A549 (cell line): ENCODE results near the gene FAM107A. TPM values are rescaled to one million over a fixed set of nuclear protein-coding genes. Genes with fewer than 3 reads are reported as not detected.

ENCODE experiments used
- ATAC-seq, 2 experiments: fragments of 200-7000 bp in 1 of 2; fragments of >200 bp in 1 of 2; cut with Nextera tagmentation in 1 of 2; cut with Tn5 transposase in 1 of 2; 3 replicates each; pipeline versions ENCODE4 v1.8.0 to v1.9.1; 2018 to 2020; ENCODE audit warnings: mild to moderate bottlenecking in 1 of 2, moderate library complexity in 1 of 2
- CTCF ChIA-PET: fragments of 300-600 bp; sonication (Branson Sonifier 250); formaldehyde crosslinking; extraction: SDS; loops from one replicate; lab custom pipeline; 2021; ENCODE audit warnings: antibody characterized with exemption, inconsistent platforms; lab: Yijun Ruan, JAX
- POLR2A ChIA-PET: fragments of 350-600 bp; formaldehyde crosslinking; extraction: SDS; loops from one replicate; lab custom pipeline; 2021; ENCODE audit warnings: antibody characterized with exemption, inconsistent platforms; lab: Yijun Ruan, JAX
- DNase-seq, 2 experiments: peaks; one replicate each; pipeline versions ENCODE4 v3.0.0 to v3.0.0-alpha.2; 2011 to 2016; ENCODE audit warnings: low read depth in 1 of 2, low spot score in 1 of 2
- FAIRE-seq: peaks from 2 replicates; lab custom pipeline; 2011; peaks lifted over from hg19 to GRCh38; lab: Jason Lieb, UNC
- H3K27ac ChIP-seq, 2 experiments: fragments of >200 bp; sonication (Bioruptor Twin); formaldehyde crosslinking; 3 replicates each; pipeline ENCODE4 v1.5.1; 2016 to 2017
- H3K4me1 ChIP-seq: fragments of >200 bp; sonication (Bioruptor Twin); formaldehyde crosslinking; 3 replicates; pipeline ENCODE4 v1.6.1; 2016
- H3K4me2 ChIP-seq: fragments of >200 bp; sonication (Bioruptor Twin); formaldehyde crosslinking; 3 replicates; pipeline ENCODE4 v1.6.1; 2016
- H3K4me3 ChIP-seq: fragments of >200 bp; sonication (Bioruptor Twin); formaldehyde crosslinking; 3 replicates; pipeline ENCODE4 v1.5.1; 2016
- H3K9me3 ChIP-seq: fragments of >200 bp; sonication (Bioruptor Twin); formaldehyde crosslinking; 3 replicates; pipeline ENCODE4 v1.6.1; 2016
- BCL3 ChIP-seq: fragments of >200 bp; sonication (Bioruptor Twin); formaldehyde crosslinking; IDR thresholded peaks from 3 replicates; pipeline ENCODE4 v1.6.1; 2016
- CBX8 ChIP-seq: fragments of 200-600 bp; sonication (generic); IDR thresholded peaks from 2 replicates; pipeline ENCODE4 v1.6.1; 2016
- CEBPB ChIP-seq, 2 experiments: fragments of >200 bp in 1 of 2; sonication (Bioruptor Twin) in 1 of 2; formaldehyde crosslinking in 1 of 2; IDR thresholded peaks; 2 replicates each; pipeline ENCODE4 v1.6.1; 2012 to 2016
- CHD2 ChIP-seq: fragments of 150-350 bp; IDR thresholded peaks from 2 replicates; pipeline ENCODE4 v1.6.1; 2014; ENCODE audit warnings: low read length; ENCODE audit not compliant: partially characterized antibody
- CHD4 ChIP-seq: fragments of 200-600 bp; sonication (generic); IDR thresholded peaks from 2 replicates; pipeline ENCODE4 v1.6.1; 2016; ENCODE audit warnings: antibody characterized with exemption, mild to moderate bottlenecking, borderline replicate concordance
- EP300 ChIP-seq, 2 experiments: fragments of >200 bp; sonication (Bioruptor Twin); formaldehyde crosslinking; IDR thresholded peaks; 2 replicates in 1 of 2; 3 replicates in 1 of 2; pipeline ENCODE4 v1.6.1; 2016 to 2017
- FOSB ChIP-seq: fragments of 250-450 bp; sonication (Bioruptor Pico); IDR thresholded peaks from 2 replicates; pipeline ENCODE4 v1.5.0; 2020; ENCODE audit warnings: mild to moderate bottlenecking, moderate library complexity
- FOXS1 ChIP-seq: fragments of 250-450 bp; sonication (Bioruptor Pico); IDR thresholded peaks from 2 replicates; pipeline ENCODE4 v1.5.0; 2020; ENCODE audit warnings: mild to moderate bottlenecking, moderate library complexity
- HDAC2 ChIP-seq: fragments of 200-600 bp; sonication (generic); IDR thresholded peaks from 2 replicates; pipeline ENCODE4 v1.6.1; 2016
- KDM1A ChIP-seq: fragments of 200-600 bp; sonication (generic); IDR thresholded peaks from 2 replicates; pipeline ENCODE4 v1.6.1; 2016; ENCODE audit warnings: low read depth, mild to moderate bottlenecking
- MAFK ChIP-seq: fragments of 450-650 bp; IDR thresholded peaks from 2 replicates; pipeline ENCODE4 v1.6.1; 2014; ENCODE audit not compliant: partially characterized antibody
- NFE2L2 ChIP-seq: fragments of 150-350 bp; conservative IDR thresholded peaks from 2 replicates; pipeline ENCODE4 v1.6.1; 2014; ENCODE audit warnings: low read length
- NR3C1 ChIP-seq: fragments of >200 bp; sonication (Bioruptor Twin); formaldehyde crosslinking; IDR thresholded peaks from 3 replicates; pipeline ENCODE4 v1.6.1; 2017
- POLR2AphosphoS2 ChIP-seq: conservative IDR thresholded peaks from 2 replicates; pipeline ENCODE4 v1.6.1; 2012; ENCODE audit warnings: low read length, improper control_type of control experiment, inconsistent platforms
- RAD21 ChIP-seq, 2 experiments: fragments of >200 bp in 1 of 2; sonication (Bioruptor Twin) in 1 of 2; formaldehyde crosslinking in 1 of 2; IDR thresholded peaks in 1 of 2; conservative IDR thresholded peaks in 1 of 2; 2 replicates in 1 of 2; 3 replicates in 1 of 2; pipeline ENCODE4 v1.6.1; 2012 to 2018; ENCODE audit warnings: inconsistent platforms in 1 of 2
- RCOR1 ChIP-seq: fragments of 150-350 bp; IDR thresholded peaks from 2 replicates; pipeline ENCODE4 v1.6.1; 2014; ENCODE audit warnings: antibody characterized with exemption, low read length, low read depth
- RFX5 ChIP-seq: fragments of 450-650 bp; IDR thresholded peaks from 2 replicates; pipeline ENCODE4 v1.7.1; 2014; ENCODE audit warnings: antibody characterized with exemption, mild to moderate bottlenecking, moderate library complexity
- SMC3 ChIP-seq: fragments of >200 bp; sonication (Bioruptor Twin); formaldehyde crosslinking; IDR thresholded peaks from 3 replicates; pipeline ENCODE4 v1.6.1; 2018; ENCODE audit warnings: inconsistent platforms
- SREBF2 ChIP-seq: fragments of 450-650 bp; IDR thresholded peaks from 2 replicates; pipeline ENCODE4 v1.6.1; 2014; ENCODE audit warnings: mild to moderate bottlenecking, moderate library complexity
- TFCP2L1 ChIP-seq: fragments of 250-450 bp; sonication (Bioruptor Pico); IDR thresholded peaks from 2 replicates; pipeline ENCODE4 v1.5.0; 2021; ENCODE audit warnings: mild to moderate bottlenecking
- TP53 ChIP-seq: fragments of 250-450 bp; sonication (Bioruptor Pico); IDR thresholded peaks from 2 replicates; pipeline ENCODE4 v1.5.0; 2021; ENCODE audit warnings: mild to moderate bottlenecking, moderate library complexity
- ZC3H11A ChIP-seq: fragments of 450-650 bp; IDR thresholded peaks from 2 replicates; pipeline ENCODE4 v1.6.1; 2014; ENCODE audit warnings: antibody characterized with exemption, mild to moderate bottlenecking
- ZFP36 ChIP-seq: fragments of 450-650 bp; IDR thresholded peaks from 2 replicates; pipeline ENCODE4 v1.6.1; 2014; ENCODE audit warnings: borderline replicate concordance; ENCODE audit not compliant: partially characterized antibody
- ZNF302 ChIP-seq: fragments of 250-450 bp; sonication (Bioruptor Pico); IDR thresholded peaks from 2 replicates; pipeline ENCODE4 v1.9.0; 2021; ENCODE audit warnings: inconsistent platforms, mild to moderate bottlenecking, moderate library complexity
- WGBS: methylation state at CpG from one replicate; pipeline ENCODE4 v1.1.6; 2017; ENCODE audit errors: missing lambda C conversion rate; 5-methylcytosine and 5-hydroxymethylcytosine counted together
- polyA plus RNA-seq, 4 experiments: library from polyadenylated mRNA; depleted of rRNA in 3 of 4; stranded (reverse); fragments of >200 nt; fragmentation: RNase III in 1 of 4; extraction: RNeasy Plus Mini Kit Qiagen cat#74134 plus additional on column Dnase treatment in 1 of 4; gene quantifications; 2 replicates in 3 of 4; 3 replicates in 1 of 4; pipeline ENCODE4 v1.2.3, GENCODE V29; 2011 to 2017
- TF ChIP-seq, protein P1 (sequence below): fragments of 200-600 bp; sonication (generic); IDR thresholded peaks from 2 replicates; pipeline ENCODE4 v1.6.1; 2016; ENCODE audit warnings: antibody characterized with exemption, mild to moderate bottlenecking, moderate library complexity
- TF ChIP-seq, protein P2 (sequence below): fragments of >200 bp; sonication (Bioruptor Twin); formaldehyde crosslinking; IDR thresholded peaks from 3 replicates; pipeline ENCODE4 v1.5.1; 2016
- TF ChIP-seq, protein P3 (sequence below): fragments of >200 bp; sonication (Bioruptor Twin); formaldehyde crosslinking; IDR thresholded peaks from 2 replicates; pipeline ENCODE4 v1.6.1; 2016
- TF ChIP-seq, protein P4 (sequence below): fragments of 250-450 bp; sonication (Bioruptor Pico); IDR thresholded peaks from 2 replicates; pipeline ENCODE4 v1.5.0; 2021; ENCODE audit warnings: mild to moderate bottlenecking, moderate library complexity, borderline replicate concordance

FAM107A gene
- polyA plus RNA-seq, 2 of the 4 experiments (the other 2 are of a cell fraction), result 0.04 TPM; not detected in 1

DNA sequence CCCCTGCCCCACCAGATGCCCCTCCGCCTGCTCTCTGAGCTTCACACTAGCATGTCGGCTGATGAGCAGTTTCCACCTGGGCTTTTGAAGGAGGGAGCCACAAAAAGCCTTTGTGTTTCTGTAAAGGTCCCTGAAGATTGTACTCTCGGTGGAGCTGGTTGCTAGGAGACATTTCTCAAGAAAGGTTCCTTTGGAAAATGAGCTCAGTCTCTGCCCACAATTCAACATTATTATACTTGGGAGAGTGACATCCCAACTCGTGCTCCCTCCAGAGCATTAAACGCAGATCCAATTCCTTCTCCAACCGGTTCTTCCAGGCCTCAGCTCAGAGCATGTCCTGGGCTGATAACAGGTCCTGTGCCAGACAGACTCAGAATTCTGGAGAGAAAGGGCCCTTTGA, 26.8 kb upstream of the FAM107A start:
- H3K4me2 ChIP-seq, result no peak overlapping the region
- H3K9me3 ChIP-seq, result no peaks in the 10 kb centered on the region
- no peak overlapping the region for H3K27ac ChIP-seq
- no peak overlapping the region for H3K4me3 ChIP-seq
- no peaks in the 10 kb centered on the region for H3K4me1 ChIP-seq
- POLR2A ChIA-PET, result no interaction called here
- FAIRE-seq (no peak), DNase-seq (no peak), ATAC-seq (no peak)
- WGBS, result 61% methylated on average over 5 of the region's 6 CpGs
- CTCF ChIA-PET, result interaction anchor here (0.7 to 1.5 kb wide), 4 partner anchors 11 to 38 kb away, joined by 3 to 4 read pairs (median 4); no protein-coding TSS in a partner anchor
- TF ChIP-seq CHD4 (no peak), SMC3 (no peak), CEBPB (IDR thresholded peaks at IDR 0.05) (no peak), RAD21 (conservative IDR thresholded peaks at IDR 0.05 in 1 of 2, IDR thresholded peaks at IDR 0.05 in 1 of 2) (no peak), KDM1A (no peak), RCOR1 (no peak), BCL3 (no peak), ZFP36 (no peak), SREBF2 (no peak), TFCP2L1 (no peak), POLR2AphosphoS2 (no peak), NR3C1 (no peak), ZC3H11A (no peak), ZNF302 (CRISPR knock-in tag) (no peak), FOSB (CRISPR knock-in tag) (no peak)
- TF ChIP-seq, protein P1, sequence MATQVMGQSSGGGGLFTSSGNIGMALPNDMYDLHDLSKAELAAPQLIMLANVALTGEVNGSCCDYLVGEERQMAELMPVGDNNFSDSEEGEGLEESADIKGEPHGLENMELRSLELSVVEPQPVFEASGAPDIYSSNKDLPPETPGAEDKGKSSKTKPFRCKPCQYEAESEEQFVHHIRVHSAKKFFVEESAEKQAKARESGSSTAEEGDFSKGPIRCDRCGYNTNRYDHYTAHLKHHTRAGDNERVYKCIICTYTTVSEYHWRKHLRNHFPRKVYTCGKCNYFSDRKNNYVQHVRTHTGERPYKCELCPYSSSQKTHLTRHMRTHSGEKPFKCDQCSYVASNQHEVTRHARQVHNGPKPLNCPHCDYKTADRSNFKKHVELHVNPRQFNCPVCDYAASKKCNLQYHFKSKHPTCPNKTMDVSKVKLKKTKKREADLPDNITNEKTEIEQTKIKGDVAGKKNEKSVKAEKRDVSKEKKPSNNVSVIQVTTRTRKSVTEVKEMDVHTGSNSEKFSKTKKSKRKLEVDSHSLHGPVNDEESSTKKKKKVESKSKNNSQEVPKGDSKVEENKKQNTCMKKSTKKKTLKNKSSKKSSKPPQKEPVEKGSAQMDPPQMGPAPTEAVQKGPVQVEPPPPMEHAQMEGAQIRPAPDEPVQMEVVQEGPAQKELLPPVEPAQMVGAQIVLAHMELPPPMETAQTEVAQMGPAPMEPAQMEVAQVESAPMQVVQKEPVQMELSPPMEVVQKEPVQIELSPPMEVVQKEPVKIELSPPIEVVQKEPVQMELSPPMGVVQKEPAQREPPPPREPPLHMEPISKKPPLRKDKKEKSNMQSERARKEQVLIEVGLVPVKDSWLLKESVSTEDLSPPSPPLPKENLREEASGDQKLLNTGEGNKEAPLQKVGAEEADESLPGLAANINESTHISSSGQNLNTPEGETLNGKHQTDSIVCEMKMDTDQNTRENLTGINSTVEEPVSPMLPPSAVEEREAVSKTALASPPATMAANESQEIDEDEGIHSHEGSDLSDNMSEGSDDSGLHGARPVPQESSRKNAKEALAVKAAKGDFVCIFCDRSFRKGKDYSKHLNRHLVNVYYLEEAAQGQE, result no peak
- TF ChIP-seq, protein P2, sequence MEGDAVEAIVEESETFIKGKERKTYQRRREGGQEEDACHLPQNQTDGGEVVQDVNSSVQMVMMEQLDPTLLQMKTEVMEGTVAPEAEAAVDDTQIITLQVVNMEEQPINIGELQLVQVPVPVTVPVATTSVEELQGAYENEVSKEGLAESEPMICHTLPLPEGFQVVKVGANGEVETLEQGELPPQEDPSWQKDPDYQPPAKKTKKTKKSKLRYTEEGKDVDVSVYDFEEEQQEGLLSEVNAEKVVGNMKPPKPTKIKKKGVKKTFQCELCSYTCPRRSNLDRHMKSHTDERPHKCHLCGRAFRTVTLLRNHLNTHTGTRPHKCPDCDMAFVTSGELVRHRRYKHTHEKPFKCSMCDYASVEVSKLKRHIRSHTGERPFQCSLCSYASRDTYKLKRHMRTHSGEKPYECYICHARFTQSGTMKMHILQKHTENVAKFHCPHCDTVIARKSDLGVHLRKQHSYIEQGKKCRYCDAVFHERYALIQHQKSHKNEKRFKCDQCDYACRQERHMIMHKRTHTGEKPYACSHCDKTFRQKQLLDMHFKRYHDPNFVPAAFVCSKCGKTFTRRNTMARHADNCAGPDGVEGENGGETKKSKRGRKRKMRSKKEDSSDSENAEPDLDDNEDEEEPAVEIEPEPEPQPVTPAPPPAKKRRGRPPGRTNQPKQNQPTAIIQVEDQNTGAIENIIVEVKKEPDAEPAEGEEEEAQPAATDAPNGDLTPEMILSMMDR, result no peak
- TF ChIP-seq, protein P3, sequence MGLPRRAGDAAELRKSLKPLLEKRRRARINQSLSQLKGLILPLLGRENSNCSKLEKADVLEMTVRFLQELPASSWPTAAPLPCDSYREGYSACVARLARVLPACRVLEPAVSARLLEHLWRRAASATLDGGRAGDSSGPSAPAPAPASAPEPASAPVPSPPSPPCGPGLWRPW, result no peak

DNA sequence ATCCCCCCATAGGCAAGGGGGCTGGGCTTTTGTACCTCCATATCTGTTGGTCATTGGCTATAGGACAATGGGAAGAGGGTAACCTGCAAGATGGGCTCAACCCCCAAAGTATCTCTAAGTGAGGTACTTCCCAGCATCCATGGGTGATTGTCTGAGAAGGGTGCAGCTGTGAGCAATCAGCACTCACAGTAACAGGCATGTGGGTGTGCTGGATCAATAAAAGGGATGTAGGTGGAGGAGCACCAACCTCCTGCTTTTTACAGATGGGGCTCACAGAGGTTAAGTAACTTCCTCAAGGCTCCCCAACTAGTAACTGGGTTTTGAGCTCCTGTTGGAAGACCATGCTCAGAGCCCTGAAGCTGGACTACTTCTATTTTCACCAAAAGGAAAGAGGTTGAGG, 26.4 kb upstream of the FAM107A start:
- ATAC-seq, result no peak
- no peak for DNase-seq
- no peak overlapping the region for H3K4me2 ChIP-seq

More for the DNA sequence above, 26.4 kb upstream of the FAM107A start:
- no peak for FAIRE-seq
- TF ChIP-seq RFX5, result no peak
- TF ChIP-seq CBX8, result no peak
- TF ChIP-seq MAFK, result no peak
- no peak for TF ChIP-seq SREBF2
- no peak for TF ChIP-seq NFE2L2
- no peak for TF ChIP-seq CHD2
- TF ChIP-seq, protein P4, sequence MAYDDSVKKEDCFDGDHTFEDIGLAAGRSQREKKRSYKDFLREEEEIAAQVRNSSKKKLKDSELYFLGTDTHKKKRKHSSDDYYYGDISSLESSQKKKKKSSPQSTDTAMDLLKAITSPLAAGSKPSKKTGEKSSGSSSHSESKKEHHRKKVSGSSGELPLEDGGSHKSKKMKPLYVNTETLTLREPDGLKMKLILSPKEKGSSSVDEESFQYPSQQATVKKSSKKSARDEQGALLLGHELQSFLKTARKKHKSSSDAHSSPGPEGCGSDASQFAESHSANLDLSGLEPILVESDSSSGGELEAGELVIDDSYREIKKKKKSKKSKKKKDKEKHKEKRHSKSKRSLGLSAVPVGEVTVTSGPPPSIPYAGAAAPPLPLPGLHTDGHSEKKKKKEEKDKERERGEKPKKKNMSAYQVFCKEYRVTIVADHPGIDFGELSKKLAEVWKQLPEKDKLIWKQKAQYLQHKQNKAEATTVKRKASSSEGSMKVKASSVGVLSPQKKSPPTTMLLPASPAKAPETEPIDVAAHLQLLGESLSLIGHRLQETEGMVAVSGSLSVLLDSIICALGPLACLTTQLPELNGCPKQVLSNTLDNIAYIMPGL (CRISPR knock-in tag), result no peak
- no peak for TF ChIP-seq NR3C1
- no peak for TF ChIP-seq KDM1A
- no peak for TF ChIP-seq TP53
- no peak for TF ChIP-seq FOXS1 (CRISPR knock-in tag)
- no peak for TF ChIP-seq HDAC2
- TF ChIP-seq EP300 (IDR thresholded peaks at IDR 0.05), result no peak
- TF ChIP-seq, protein P3, result no peak
- ChIA-PET POLR2A (no interaction called here), CTCF (interaction anchor here (0.7 to 1.5 kb wide), 3 partner anchors 12 to 37 kb away, joined by 3 to 4 read pairs (median 4); no protein-coding TSS in a partner anchor)
- H3K9me3 ChIP-seq, result no peaks in the 10 kb centered on the region
- H3K4me3 ChIP-seq, result no peak overlapping the region
- no peak overlapping the region for H3K27ac ChIP-seq
- no peaks in the 10 kb centered on the region for H3K4me1 ChIP-seq
